GM18520 (cell line): Measurements from ENCODE around the gene RAD18.
A peak's percentile ranks its signal among the peaks of the same experiment; 100 is the strongest.

Experiments used
- ATAC-seq: cut with Tn5 transposase; IDR thresholded peaks from one replicate; pipeline ENCODE4 v1.9.1; 2021; ENCODE audit not compliant: unreplicated experiment

RAD18 gene

DNA sequence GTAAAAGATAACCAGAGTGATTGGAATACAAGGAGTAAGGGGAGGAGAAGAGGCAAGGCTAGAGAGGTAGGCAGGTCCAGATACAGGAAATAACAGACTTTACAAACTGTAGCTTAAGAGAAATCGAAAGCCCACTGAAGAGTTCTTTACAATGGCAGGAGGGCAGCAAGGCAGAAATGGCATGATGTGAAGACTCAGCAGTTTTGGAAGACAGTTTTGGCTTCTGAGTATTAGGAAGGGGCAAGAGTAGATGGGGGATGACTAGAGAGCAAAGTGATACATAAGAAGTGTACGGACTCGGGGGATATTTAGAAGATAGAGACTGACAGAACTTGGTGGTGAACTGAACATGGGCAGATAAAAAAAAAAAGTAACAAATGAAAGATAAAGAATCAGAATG lies 54.1 kb downstream of the RAD18 start:
- no peak for ATAC-seq

DNA sequence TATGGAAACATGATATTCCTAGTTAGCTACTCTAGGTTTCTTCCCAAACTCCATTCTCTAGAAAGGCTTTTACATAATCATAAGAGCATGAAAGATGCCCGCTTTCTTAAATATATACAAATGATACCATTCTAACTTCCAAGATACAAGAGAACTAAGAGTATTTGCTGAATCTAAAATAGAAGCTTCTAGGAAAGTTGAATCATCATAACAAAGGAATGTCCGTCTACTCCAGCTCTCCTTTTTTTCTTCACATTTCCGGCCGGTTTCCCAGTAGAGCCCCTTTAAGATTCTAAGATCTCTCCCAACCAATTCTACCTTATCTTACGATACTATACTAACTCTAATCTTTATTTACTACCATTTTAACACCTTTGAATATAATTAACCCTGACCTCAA lies 60.1 kb downstream of the RAD18 start:
- ATAC-seq: no peak

DNA sequence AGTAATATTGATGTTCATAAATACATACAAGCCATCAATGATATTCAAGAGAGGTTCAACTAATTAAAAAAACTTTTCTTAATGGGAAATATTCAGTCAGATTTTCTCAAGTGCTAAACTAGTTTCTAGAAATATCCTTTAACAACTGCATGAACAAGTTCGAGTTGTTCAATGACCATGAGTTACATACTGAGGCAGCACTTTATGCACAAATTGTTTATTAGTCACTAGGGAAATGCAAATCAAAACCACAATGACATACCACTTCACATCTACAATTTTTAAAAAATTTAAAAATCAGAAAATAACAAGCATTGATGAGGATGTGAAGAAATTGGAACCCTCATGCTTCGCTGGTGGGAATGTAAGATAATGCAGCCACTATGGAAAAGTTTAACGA lies 62.4 kb downstream of the RAD18 start:
- ATAC-seq: no peak

DNA sequence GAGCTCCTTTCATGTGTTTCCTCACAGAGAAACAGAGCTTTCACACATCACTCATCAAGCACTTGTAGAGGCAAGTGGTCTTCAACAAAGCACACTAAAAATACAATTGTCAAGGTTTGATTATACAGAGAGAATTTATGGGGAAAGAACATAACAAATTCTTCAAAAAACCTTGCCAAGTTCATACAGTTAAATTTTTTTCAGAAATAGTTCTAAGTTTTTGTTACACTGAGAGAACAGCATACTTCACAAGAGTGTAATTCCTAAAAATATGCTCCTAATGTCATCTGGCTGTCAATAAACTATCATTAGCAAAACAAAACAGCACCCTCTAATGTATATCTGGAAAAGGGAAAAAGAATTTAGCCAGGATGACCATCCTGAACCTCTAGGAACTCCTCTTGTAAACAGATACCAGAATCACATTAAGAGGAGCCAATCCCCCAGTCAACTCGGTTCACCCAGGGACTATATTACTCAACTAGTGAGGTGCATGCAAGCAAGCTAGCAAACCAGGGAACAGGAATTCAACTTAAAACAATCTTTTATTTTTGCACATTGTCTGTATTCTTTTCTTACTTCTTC lies 63.3 kb downstream of the RAD18 start:
- no peak for ATAC-seq

DNA sequence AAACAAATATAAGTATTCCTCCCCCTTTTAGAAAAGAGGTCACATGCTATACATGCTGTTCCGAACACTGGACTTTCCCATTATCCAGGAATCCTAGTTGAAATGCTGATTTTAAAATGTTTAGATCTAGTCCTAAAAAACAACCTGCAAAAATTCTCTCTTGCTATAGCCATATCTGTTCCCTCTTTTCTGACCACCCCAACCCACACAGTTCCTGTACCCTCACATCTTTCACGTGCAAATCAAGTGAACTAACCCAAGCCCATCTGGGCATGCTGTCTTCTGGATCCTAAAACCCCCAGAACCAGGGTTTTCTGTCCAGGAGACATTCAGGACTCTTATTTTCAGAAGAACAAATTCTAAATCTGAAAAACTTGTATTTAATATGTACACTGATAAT lies 67.4 kb downstream of the RAD18 start:
- ATAC-seq: no peak

DNA sequence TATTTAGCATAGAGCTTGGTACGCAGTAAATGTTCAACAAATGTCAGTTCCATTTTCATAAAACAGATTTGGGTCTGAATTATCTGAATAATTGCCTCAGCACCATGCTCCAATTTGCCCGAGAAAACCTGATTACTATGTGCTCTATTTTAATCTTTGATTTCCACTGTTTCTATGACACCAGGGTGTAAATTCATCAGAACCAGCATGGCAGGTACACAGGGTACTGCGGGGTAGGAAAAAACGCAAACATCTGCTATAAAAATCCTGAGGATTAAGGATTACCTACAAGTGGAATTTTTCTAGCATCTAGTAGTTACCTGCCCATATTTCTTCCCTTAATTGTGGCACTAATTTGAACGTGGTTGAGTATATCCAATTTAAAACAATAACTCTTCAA lies 70.3 kb downstream of the RAD18 start:
- no peak for ATAC-seq

DNA sequence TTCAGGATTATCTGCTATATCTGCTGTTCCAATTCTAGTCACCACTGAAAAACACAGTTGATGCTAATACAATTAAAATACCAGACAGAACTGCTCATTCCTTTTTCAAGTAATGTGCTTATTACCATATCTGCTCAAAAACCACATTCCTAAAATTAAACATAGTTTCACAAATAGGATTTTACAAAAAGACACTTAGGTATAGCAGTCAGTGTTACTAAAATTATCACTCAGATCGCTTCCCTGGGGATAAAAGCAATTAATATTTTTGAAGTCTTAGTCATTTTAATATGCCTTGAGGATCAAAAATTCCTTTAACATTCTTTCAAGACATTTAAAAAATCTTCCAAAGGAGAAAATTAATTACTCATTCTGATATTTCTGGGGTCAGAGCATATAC lies 71.5 kb downstream of the RAD18 start:
- no peak for ATAC-seq

DNA sequence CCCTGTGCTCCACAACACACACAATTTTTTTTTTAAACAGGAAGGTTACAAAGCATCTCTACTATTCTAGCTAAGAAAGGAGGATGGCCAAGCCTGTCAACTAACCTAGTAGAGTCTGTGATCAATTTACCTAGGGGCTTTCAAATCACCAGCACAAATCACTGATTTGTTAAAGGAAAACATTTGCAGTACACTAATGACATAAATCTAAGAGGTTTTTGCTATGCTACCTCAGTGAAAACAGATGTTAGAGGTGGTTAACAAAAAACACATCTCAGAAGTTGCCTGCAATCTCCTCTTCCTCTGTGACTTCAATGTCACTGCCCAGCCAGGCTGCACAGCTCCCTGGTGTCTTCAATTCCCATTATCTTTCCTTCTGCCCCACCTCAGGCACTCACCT lies 72.0 kb downstream of the RAD18 start:
- ATAC-seq: no peak

DNA sequence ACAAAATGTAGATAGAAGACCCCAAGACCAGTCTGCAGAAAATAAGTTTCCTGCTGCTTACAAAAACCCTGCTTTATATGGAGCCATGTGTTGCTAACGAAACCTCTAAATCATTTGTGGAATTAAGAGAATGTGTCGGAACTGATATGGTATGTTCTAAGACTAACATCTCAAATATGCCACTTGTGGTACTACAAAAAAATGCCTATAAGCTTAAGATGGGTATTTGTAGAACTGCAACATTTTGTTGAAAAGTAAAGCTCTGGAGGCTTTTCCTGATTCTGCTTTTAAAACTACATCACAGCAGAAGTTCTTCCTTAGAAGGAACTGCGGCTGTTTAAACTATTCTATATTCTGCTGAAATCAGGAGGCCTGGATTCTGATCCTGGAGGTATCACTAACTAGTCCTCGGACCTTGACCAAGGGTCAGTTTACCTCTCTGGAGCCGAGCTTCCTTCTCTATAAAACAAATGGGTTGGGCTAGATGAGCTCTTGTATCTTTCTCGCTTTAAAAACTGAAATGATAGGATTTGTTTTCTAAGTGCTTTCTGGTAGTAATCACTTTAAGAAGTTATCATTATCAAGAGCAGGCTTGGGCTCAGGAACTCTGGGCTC lies 74.9 kb downstream of the RAD18 start:
- ATAC-seq: no peak

DNA sequence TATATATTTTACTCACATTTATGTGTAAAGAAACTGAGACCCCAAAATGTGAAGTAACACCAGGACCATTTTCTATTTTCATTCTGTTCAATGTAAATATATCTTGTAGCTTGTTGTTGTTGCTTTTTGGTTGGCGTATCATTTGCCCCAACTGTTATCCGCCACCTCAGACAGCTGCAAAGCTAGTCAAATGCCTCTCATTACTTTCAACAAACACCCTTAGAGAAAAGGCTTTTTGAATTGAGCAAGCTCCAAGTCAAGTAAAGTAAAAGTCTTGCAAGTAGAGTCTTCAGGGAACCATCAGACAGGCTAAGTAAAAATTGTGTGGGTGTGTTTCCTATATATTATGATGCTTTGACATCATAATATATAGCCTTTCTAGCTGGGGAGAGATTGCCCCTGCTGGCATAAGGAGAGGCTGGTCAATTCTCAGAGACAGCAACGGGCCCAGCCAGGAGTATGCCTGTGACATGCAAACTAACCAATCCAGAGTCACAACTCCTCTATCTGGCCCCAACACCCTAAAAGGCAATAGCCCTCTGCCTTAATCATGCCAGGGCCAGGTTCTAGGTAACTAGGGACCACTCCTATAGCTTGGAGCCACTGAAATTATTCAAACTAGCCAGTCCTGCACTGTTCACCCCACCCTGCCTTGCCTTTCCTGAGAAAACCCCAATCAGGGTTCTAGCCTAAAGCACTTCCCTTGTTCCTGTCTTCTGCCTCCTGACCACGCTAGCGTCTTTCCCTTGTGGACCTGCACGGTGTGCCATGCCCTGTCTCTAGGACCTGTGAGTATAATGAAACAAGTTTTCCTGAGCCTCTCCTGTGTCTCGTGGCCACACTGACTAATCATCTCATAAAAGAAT lies 75.6 kb downstream of the RAD18 start:
- ATAC-seq: no peak

DNA sequence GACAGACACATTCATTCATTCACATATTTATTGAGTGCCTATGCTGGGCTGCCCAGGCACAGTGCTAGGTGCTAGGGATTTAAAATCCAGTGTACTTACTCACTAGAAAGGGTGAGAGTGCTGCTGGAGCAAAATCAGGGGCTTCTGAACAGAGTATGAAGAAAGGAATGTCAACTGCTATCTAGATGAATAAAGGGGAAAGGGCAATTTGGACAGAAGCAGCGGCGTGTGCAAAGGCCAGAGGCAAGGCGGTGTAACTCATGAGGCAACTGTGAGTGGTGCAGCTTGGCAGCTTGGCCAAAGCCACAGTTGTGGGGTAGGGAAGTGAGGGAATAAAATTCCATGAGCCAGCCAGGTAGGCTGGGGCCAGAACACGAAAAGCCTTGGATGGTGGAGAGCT lies 76.7 kb downstream of the RAD18 start:
- no peak for ATAC-seq

DNA sequence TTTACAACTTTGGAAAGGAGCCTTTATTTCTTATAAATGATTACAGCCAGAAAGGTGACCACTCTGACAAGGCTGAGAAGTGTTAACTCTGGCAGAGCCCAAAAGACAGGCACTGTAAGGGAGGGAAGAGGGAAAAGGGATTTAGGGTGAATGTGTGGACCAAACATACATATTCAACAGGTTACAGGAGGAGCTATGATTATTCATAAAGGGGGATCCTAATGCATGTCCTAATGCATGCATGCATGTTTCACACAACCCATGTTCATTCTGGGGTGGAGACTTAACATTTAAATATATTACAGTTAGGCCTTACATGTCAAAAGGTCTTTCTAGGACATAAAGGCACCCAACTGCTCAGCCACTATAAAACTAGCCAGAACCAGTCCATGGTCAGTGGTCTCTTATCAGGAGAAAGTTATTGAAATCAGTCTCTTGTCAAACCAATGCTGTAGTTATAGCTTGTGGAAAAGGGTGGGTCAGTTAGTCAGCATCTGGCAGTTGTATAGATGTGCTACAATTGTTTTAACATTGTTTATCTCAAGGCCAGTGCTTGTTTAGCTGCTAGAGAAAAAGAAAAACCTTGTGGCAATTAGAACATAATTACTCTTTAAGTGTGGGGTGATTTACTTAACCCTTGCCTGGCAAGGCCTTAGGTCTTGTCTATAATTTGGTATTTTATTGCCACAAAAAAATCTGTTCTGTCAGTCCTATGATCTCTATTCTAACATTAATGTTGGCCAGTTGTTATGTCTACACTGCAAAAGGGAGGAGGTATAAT lies 77.5 kb downstream of the RAD18 start:
- no peak for ATAC-seq

DNA sequence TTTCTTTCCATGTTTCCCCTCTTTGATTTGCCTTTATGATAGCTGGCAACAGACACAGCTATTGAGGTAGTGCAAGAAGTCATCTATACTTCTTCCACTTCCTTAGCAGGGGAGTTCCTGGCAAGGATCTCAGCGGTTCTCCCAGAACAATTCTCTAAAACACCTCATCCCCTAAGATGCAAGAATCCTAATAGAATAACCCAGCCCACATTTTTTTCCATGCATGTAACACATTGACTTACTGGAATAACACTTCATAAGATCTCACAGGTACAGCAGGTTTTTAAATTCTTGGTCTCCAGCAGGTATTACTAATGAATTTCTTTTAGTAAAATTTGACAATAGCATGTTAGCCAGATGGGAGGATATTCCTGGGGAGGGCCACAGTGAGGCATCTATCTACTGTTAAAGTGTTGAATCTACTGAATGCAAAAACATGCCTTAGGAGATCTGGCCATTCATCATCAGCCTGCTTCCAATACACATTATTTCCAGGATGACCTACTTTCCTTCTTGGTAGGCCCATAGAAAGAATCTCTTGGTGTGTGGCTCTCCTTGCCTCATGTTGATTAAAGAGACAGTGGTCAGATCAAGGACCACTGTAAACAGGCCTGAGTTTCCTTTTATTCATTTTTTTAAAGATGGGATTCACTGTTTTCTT lies 78.5 kb downstream of the RAD18 start:
- ATAC-seq: no peak

DNA sequence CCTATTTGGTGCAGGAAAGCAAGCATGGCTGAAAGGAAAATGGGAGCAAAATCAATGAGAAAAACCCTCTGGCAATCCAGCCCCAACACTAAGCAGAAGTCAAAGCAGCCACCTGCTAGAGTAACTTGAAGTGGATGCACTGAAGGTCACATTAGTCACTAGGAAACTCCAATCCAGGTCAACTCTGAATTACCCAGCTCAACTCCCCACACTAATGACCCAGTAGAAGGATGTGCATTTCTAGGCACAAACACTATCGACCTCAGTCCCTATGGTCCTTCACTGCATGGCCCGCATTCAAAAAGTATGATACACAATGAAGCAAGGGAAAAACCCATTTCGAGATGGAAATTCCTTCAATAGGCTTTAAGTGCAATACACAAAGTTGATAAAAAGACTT lies 80.6 kb downstream of the RAD18 start:
- no peak for ATAC-seq

DNA sequence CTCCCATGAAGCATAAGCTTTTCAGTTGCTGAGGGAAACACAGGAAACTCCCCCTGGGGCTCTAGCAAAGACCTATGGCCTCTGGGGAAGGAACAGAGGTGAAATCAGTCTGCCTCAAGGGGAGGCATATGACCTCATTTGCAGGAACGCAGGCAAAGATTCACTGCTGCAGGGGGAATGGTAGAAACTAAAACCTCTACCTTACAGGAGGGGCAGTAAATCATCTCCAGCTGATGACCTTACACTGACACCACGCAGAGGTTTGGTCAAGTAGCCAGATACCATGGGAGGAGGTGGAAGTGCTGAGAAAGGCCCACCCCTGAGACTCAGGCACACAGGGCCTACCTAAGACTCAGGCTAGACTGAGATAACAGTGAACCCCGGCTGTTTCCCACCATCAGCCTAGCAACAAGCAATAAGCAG lies 81.1 kb downstream of the RAD18 start:
- peak; percentile 59 for ATAC-seq

DNA sequence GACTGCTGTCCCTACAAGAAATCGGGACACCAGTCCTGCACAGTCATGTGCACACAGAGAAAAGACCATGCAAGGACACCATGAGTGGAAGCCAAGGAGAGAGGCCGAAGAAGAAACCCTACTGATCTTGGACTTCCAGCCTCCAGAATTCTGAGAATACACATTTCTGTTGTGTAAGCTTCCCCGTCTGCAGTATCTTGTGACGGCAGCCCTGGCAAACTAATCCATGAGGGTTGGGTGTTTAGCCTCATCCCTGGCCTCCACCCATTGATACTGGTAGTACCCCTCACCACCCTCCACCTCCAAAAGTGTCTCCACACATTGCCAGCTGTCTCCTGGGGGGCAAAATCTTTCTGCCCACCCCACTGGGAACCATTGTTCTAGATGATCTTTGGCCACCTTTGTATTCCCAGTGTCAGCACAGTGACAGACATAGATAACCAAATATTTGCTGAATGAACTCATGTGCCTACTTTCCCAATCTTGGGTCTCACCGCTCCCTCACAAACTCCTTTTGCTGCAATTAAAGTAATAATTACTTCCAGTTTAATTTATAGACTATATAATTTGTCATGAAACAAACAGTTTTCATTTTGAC lies 83.8 kb downstream of the RAD18 start:
- no peak for ATAC-seq

DNA sequence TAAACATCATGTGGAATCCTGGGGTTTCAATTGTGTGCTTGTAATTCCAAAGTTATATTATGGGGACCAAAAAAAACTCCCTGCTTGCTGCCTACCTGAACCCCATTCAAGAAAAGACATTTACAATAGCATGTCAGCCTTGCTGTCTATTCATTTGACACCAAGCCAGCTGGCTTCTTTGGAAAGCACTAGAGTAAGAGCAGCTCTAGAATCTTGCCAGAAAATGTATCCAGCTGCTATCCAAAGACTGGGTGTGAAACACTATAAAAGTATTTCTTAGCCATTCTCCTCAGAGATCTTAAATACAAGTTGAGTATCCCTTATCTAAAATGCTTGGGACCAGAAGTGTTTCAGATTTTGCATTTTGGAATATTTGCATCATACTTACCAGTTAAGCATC lies 87.4 kb downstream of the RAD18 start:
- ATAC-seq: no peak

DNA sequence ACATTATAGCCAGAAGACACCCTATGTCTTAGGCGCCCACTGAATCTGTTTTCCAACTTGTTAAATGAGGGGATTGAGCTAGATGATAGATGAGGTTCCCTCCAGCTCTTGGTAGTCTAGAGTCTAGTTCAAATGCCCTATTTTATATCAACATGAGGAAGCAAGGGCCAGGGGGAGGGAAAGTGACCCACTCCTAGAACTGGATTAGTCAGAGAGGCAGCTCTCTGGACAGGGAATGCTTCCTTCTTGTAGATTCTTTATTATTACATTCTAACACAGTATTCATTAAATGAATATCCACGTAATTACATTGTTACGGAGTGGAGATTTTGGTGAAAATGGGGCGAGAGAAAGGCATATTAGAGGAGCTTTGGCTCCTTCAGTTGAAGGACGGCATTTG lies 89.5 kb downstream of the RAD18 start:
- ATAC-seq: no peak

DNA sequence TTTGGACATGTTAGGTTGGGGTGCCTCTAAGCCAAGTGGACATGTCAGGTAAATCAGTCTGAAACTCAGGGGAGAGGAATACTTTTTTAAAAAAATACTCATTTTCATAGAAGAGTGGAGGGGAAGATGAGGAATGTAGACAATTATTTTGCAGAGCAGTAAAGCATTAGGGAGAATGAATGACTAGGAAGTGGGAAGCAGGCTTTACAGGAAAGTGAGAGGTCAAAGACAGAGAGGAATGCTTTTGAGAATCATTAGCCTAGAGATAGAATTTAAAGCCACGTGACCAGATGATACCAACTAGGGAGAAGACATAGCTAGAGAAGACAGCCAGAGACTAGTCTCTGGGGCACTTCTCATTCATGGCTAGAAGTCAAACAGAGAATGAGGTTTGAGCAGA lies 91.0 kb downstream of the RAD18 start:
- no peak for ATAC-seq

DNA sequence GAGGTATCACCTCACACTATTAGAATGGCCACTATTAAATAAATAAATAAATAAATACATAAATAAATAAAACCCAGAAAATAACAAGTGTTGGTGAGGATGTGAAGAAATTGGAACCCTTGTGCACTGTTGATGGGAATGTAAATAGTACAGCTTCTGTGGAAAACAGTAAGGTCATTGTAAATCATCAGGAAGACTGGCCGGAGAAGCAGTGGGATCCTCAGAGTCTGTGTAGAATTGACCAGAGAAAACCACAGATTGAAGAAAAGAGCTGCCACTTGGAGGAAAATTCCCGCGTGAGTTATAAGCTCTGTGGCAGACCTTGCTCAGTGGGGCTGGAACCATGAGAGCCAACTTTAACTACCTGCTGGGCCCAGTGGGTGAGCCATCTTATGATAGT lies 92.0 kb downstream of the RAD18 start:
- ATAC-seq: no peak

DNA sequence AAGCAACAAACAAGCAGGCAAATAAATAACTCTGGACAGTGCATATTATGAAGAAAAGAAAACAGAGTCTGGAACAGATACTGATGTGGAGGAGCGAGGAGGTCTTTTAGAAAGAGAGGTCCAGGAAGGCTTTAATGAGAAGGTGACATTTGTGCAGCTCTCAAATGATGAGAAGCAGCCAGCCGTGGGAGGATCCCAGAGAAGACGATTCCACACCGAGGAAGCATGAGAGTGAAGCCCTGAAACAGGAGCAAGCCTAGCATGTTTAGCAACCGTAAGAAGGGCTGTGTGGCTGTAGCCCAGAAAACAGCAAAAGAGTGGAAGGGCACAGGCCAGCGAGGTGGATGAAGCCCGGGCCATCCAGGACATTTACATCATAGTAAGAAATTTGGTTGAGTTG lies 93.1 kb downstream of the RAD18 start:
- no peak for ATAC-seq
